ENCODE measurements around the gene CD37.
A peak's percentile ranks its signal among the peaks of the same experiment; 100 is the strongest.

CD37 gene

GRCh38 chr19:49361438-49362047, 26.3 kb downstream of the CD37 start:
- no peak overlapping the region for H3K4me3 ChIP-seq (ENCODE audit: low read depth, low read length)
- TF ChIP-seq, protein P1, sequence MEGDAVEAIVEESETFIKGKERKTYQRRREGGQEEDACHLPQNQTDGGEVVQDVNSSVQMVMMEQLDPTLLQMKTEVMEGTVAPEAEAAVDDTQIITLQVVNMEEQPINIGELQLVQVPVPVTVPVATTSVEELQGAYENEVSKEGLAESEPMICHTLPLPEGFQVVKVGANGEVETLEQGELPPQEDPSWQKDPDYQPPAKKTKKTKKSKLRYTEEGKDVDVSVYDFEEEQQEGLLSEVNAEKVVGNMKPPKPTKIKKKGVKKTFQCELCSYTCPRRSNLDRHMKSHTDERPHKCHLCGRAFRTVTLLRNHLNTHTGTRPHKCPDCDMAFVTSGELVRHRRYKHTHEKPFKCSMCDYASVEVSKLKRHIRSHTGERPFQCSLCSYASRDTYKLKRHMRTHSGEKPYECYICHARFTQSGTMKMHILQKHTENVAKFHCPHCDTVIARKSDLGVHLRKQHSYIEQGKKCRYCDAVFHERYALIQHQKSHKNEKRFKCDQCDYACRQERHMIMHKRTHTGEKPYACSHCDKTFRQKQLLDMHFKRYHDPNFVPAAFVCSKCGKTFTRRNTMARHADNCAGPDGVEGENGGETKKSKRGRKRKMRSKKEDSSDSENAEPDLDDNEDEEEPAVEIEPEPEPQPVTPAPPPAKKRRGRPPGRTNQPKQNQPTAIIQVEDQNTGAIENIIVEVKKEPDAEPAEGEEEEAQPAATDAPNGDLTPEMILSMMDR (IDR thresholded peaks at IDR 0.05; ENCODE audit: insufficient read depth, low read depth, low read length, missing control alignments): no peak
- no peak for DNase-seq (ENCODE audit: low read depth)

GRCh38 chr19:49362048-49362928, 27.1 kb downstream of the CD37 start, which contains the start of gene TEAD2:
TSS of gene TEAD2 (minus strand) at chr19:49362416. CDS start at chr19:49360075, 2,341 bp downstream.
- TF ChIP-seq, protein P1 (IDR thresholded peaks at IDR 0.05; ENCODE audit: insufficient read depth, low read depth, low read length, missing control alignments): no peak
- no peak for DNase-seq (ENCODE audit: low read depth)
- H3K4me3 ChIP-seq (ENCODE audit: low read depth, low read length): no peak within 1 kb of the TSS

DNA sequence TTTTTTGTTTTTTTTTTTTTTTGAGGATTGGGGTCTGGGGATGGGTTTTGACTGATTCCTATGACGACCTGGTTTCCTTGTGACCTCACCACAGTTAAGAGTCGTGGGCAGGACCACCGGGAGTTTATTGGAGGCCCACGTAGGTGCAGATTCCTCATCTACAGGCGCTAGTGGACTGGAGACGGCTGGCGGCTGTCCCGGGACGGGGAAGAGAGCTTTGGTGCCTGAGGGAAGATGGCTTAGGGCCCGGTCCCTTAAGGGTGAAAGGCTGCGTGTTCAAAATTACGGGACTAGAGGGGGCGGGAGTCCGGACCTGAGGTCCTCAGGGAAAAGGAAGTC, 27.7 kb downstream of the CD37 start:
- no peak overlapping the region for H3K4me3 ChIP-seq (ENCODE audit: low read depth, low read length)
- DNase-seq (ENCODE audit: low read depth): no peak
- TF ChIP-seq, protein P1 (IDR thresholded peaks at IDR 0.05; ENCODE audit: insufficient read depth, low read depth, low read length, missing control alignments): no peak

DNA sequence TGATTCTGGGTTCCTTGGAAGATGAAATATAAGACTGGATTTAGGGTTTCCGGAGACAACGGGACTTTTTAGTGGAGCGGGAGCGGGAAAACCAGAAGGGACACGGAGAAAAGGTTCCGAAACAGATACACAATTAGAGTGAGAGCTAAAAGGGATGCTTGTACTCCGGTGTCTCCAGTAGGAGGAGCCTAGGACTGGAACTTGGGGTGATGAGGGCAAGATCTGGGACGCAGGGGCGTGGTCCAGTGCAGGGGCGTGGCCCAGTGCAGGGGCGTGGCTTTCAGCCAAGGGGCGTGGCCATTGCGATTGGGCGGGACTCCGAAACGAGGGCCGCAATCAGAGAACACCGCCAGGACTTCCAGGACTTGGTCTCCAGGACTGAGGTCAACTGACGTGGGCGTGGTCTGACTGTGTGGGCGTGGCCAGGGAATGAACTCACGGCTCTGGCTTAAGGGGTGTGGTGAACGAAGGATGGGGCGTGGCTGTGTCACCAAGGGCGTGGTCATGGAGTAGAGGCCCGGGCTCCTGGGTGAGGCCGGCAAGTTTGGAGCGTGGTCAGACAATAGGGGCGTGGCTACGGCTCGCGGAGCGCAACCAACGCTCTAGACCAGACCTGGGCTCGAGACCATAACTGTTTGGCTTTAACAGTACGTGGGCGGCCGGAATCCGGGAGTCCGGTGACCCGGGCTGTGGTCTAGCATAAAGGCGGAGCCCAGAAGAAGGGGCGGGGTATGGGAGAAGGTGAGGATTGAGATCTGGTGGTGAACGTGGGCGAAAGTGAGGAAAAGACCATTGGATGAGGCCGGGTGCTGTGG, 28.3 kb downstream of the CD37 start, which contains the start of gene DKKL1:
Gene DKKL1 (plus strand): TSS at position 610 of the 815 bp plus-strand sequence. CDS start 122 bp downstream, at position 732.
- DNase-seq (ENCODE audit: low read depth): peak; percentile 89
- TF ChIP-seq, protein P1 (IDR thresholded peaks at IDR 0.05; ENCODE audit: insufficient read depth, low read depth, low read length, missing control alignments): no peak
- H3K4me3 ChIP-seq (ENCODE audit: low read depth, low read length): no peak within 1 kb of the TSS

- no peak for DNase-seq (ENCODE audit: low read depth)
- TF ChIP-seq, protein P1 (IDR thresholded peaks at IDR 0.05; ENCODE audit: insufficient read depth, low read depth, low read length, missing control alignments): no peak
- H3K4me3 ChIP-seq (ENCODE audit: low read depth, low read length): no peak overlapping the region
These were observed 29.0 kb downstream of the CD37 start for GRCh38 chr19:49364083-49364737.

DNA sequence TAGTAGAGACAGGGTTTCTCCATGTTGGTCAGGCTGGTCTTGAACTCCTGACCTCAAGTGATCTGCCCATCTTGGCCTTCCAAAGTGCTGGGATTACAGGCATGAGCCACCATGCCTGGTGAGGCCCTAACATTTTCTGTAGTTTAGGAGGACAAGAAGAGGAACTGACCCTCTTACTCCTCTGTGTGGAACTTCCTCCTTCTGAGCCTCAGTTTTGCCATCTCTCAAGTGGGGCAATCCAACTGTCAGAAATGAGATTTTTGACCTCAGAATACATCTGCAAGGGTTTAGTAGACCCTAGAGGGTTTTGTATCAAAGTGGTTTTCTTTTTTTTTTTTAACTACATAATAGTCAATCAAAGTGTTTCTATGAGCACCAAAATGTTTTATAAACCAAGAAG, 30.9 kb downstream of the CD37 start:
- DNase-seq (ENCODE audit: low read depth): no peak
- TF ChIP-seq, protein P1 (IDR thresholded peaks at IDR 0.05; ENCODE audit: insufficient read depth, low read depth, low read length, missing control alignments): no peak
- H3K4me3 ChIP-seq (ENCODE audit: low read depth, low read length): no peak overlapping the region

Measured in GM12865 (cell line).